Peyer's patch (tissue), 4 donors: ENCODE data around the gene ATP8B4.

ENCODE experiments used
- POLR2A ChIP-seq, 2 donors: fragments of 450-650 bp; IDR thresholded peaks; one replicate each; pipeline ENCODE4 v1.5.1; 2017; ENCODE audit warnings: antibody characterized with exemption in 2 of 2, mild to moderate bottlenecking in 2 of 2, moderate library complexity in 2 of 2
- TF ChIP-seq, protein P1 (sequence below), 6 experiments: fragments of 450-650 bp in 4 of 6; fragments of 200-600 bp in 2 of 6; sonication (generic) in 1 of 6; IDR thresholded peaks; one replicate each; pipeline ENCODE4 v1.5.1; 2017 to 2019; ENCODE audit warnings: antibody characterized with exemption in 6 of 6, mild to moderate bottlenecking in 3 of 6, moderate library complexity in 1 of 6

DNA sequence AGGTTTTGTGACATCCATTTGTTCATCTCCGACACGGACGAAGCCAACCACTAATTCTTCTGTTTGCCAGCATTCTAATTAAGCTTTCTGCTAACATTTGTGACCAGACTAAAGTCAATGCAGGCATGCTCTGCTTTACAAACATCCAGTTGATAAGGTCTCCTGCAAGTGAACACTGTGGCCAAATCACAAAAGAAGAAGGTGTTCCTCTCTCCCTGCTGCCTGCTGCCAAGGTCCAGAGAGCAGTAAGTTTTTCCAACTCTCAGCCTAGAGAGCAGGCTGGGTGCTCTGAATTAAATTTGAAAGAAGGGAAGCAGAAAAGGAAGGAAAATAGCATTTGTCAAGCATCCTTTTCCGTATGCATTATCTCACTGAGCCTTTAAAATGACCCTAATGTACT, 133.6 kb downstream of the ATP8B4 start:
- TF ChIP-seq, protein P1, sequence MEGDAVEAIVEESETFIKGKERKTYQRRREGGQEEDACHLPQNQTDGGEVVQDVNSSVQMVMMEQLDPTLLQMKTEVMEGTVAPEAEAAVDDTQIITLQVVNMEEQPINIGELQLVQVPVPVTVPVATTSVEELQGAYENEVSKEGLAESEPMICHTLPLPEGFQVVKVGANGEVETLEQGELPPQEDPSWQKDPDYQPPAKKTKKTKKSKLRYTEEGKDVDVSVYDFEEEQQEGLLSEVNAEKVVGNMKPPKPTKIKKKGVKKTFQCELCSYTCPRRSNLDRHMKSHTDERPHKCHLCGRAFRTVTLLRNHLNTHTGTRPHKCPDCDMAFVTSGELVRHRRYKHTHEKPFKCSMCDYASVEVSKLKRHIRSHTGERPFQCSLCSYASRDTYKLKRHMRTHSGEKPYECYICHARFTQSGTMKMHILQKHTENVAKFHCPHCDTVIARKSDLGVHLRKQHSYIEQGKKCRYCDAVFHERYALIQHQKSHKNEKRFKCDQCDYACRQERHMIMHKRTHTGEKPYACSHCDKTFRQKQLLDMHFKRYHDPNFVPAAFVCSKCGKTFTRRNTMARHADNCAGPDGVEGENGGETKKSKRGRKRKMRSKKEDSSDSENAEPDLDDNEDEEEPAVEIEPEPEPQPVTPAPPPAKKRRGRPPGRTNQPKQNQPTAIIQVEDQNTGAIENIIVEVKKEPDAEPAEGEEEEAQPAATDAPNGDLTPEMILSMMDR (IDR thresholded peaks at IDR 0.05): no peak
- TF ChIP-seq POLR2A (IDR thresholded peaks at IDR 0.05): no peak
